Measurements from ENCODE around the gene CLIP1.

DNA sequence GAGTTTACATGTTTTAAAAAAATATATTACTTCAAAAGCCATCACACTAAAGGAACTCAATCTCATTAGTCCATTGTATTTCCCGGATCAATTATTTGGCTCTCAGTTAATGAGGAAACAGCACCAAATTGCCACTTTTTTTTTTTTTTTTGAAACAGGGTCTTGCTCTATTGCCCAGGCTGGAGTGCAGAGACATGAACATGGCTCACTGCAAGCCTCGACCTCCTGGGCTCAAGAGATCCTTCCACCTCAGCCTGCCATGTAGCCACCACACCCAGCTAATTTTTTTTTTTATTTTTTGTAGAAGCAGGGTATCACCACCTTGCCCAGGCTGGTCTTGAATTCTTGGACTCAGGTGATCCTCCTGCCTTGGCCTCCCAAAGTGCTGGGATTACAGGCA, 77.4 kb downstream of the CLIP1 start:
- TF ChIP-seq, protein P1, sequence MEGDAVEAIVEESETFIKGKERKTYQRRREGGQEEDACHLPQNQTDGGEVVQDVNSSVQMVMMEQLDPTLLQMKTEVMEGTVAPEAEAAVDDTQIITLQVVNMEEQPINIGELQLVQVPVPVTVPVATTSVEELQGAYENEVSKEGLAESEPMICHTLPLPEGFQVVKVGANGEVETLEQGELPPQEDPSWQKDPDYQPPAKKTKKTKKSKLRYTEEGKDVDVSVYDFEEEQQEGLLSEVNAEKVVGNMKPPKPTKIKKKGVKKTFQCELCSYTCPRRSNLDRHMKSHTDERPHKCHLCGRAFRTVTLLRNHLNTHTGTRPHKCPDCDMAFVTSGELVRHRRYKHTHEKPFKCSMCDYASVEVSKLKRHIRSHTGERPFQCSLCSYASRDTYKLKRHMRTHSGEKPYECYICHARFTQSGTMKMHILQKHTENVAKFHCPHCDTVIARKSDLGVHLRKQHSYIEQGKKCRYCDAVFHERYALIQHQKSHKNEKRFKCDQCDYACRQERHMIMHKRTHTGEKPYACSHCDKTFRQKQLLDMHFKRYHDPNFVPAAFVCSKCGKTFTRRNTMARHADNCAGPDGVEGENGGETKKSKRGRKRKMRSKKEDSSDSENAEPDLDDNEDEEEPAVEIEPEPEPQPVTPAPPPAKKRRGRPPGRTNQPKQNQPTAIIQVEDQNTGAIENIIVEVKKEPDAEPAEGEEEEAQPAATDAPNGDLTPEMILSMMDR (IDR thresholded peaks at IDR 0.05) = no peak
- no peak for TF ChIP-seq EP300 (IDR thresholded peaks at IDR 0.05)
- no peak for TF ChIP-seq POLR2A (IDR thresholded peaks at IDR 0.05)

All from ovary (tissue), 3 donors.